Measurements from ENCODE around the gene CHTF18. TPM values are rescaled to one million over a fixed set of nuclear protein-coding genes. Genes with fewer than 3 reads are reported as not detected.

Gene CHTF18
- total and polyA plus RNA-seq, 10 donors: 8.9 to 55.0 (median 26.0) TPM

- no peak for DNase-seq
- WGBS, 5 donors: 87 to 91% (median 88%) methylated on average over 35 to 40 of the region's 40 CpGs
- no peak overlapping the region for H3K27ac ChIP-seq
- peaks cover 0 to 75% (median 8%) of the 10 kb centered on the region in 6 donors for H3K36me3 ChIP-seq
- H3K4me1 ChIP-seq: peaks cover 0 to 7% (median 5%) of the 10 kb centered on the region in 6 donors
- intact Hi-C loops (cut with DNase I; ENCODE audit: low total_unique reads): no loop called here
- no peaks in the 10 kb centered on the region for H3K9me3 ChIP-seq
- TF ChIP-seq CTCF (IDR thresholded peaks at IDR 0.05 in 8 of 11, conservative IDR thresholded peaks at IDR 0.05 in 3 of 11): no peak
- TF ChIP-seq POLR2AphosphoS5 (IDR thresholded peaks at IDR 0.05): no peak
- no peak for TF ChIP-seq POLR2A (IDR thresholded peaks at IDR 0.05)
- no peak overlapping the region for H3K4me3 ChIP-seq
- H3K27me3 ChIP-seq (replicated peaks in 1 of 7): peaks cover 0 to 23% (median 5%) of the 10 kb centered on the region in 7 donors
Measured at GRCh38 chr16:794091-794822, 5.8 kb downstream of the CHTF18 start.

GRCh38 chr16:794853-795466 is 6.5 kb downstream of the CHTF18 start:
- WGBS, 5 donors: 79 to 88% (median 86%) methylated on average over 3 to 31 of the region's 31 CpGs
- intact Hi-C loops (cut with DNase I; ENCODE audit: low total_unique reads): no loop called here
- Histone ChIP-seq H3K27ac (no peak overlapping the region), H3K9me3 (no peaks in the 10 kb centered on the region), H3K4me3 (no peak overlapping the region), H3K27me3 (replicated peaks in 1 of 7) (peaks cover 0 to 30% (median 12%) of the 10 kb centered on the region in 7 donors), H3K36me3 (peaks cover 0 to 75% (median 8%) of the 10 kb centered on the region in 6 donors), H3K4me1 (peaks cover 0 to 2% (median under 1%) of the 10 kb centered on the region in 6 donors)
- TF ChIP-seq POLR2AphosphoS5 (IDR thresholded peaks at IDR 0.05) (no peak), POLR2A (IDR thresholded peaks at IDR 0.05) (no peak), CTCF (IDR thresholded peaks at IDR 0.05 in 8 of 11, conservative IDR thresholded peaks at IDR 0.05 in 3 of 11) (no peak)
- no peak for DNase-seq

GRCh38 chr16:795580-796229 is 7.3 kb downstream of the CHTF18 start:
- Histone ChIP-seq H3K9me3 (no peaks in the 10 kb centered on the region), H3K4me1 (peaks cover 0 to 10% (median 8%) of the 10 kb centered on the region in 6 donors), H3K4me3 (no peak overlapping the region), H3K27ac (no peak overlapping the region), H3K36me3 (peaks cover 0 to 68% (median 8%) of the 10 kb centered on the region in 6 donors), H3K27me3 (replicated peaks in 1 of 7) (peaks cover 0 to 38% (median 20%) of the 10 kb centered on the region in 7 donors)
- intact Hi-C loops (cut with DNase I; ENCODE audit: low total_unique reads): no loop called here
- TF ChIP-seq POLR2AphosphoS5 (IDR thresholded peaks at IDR 0.05) (no peak), CTCF (IDR thresholded peaks at IDR 0.05 in 8 of 11, conservative IDR thresholded peaks at IDR 0.05 in 3 of 11) (peak in 1 of 11 experiments; percentile 26)
- no peak for DNase-seq
- 84 to 92% (median 87%) methylated on average over 19 to 32 of the region's 33 CpGs for WGBS, 5 donors
